OCI-LY3 (cell line): ENCODE measurements around the gene PELI2.

Experiments used
- H2AFZ ChIP-seq: fragments of 200-600, 300-600 bp; shearing (Covaris generic); 2 replicates; pipeline ENCODE4 v1.6.0; 2014; ENCODE audit warnings: antibody characterized with exemption, low read depth, low read length
- H3K27ac ChIP-seq: fragments of 200-600, 300-600 bp; sonication (generic); 2 replicates; pipeline ENCODE4 v1.5.1; 2014; ENCODE audit warnings: mild to moderate bottlenecking, low read length, moderate library complexity, mixed read lengths
- H3K27me3 ChIP-seq: fragments of 200-600, 300-600 bp; sonication (generic); 2 replicates; pipeline ENCODE4 v1.6.1; 2014; ENCODE audit warnings: low read depth, low read length, mixed read lengths
- H3K36me3 ChIP-seq: fragments of 200-600, 300-600 bp; sonication (generic); replicated peaks from 2 replicates; pipeline ENCODE3; 2014; ENCODE audit warnings: low read depth, low read length, mixed read lengths
- H3K4me1 ChIP-seq: fragments of 300-600, 200-600 bp; sonication (generic); 2 replicates; pipeline ENCODE4 v1.6.1; 2014; ENCODE audit warnings: low read length, mixed read lengths
- H3K4me2 ChIP-seq: fragments of 200-600, 300-600 bp; sonication (generic); 2 replicates; pipeline ENCODE4 v1.6.1; 2014; ENCODE audit warnings: low read length, mixed read lengths
- H3K4me3 ChIP-seq: fragments of 300-600, 200-600 bp; sonication (generic); 2 replicates; pipeline ENCODE4 v1.5.1; 2014; ENCODE audit warnings: antibody characterized with exemption, mild to moderate bottlenecking, low read length, moderate library complexity
- H3K79me2 ChIP-seq: fragments of 300-600, 200-600 bp; shearing (Covaris generic); 2 replicates; pipeline ENCODE4 v1.6.1; 2014; ENCODE audit warnings: mild to moderate bottlenecking, low read length, mixed read lengths
- H3K9ac ChIP-seq: fragments of 300-600, 200-600 bp; shearing (Covaris generic); 2 replicates; pipeline ENCODE4 v1.6.0; 2014; ENCODE audit warnings: mild to moderate bottlenecking, low read length, moderate library complexity
- H3K9me3 ChIP-seq: fragments of 200-600, 300-600 bp; shearing (Covaris generic); 2 replicates; pipeline ENCODE4 v1.6.1; 2014; ENCODE audit warnings: low read length, mixed read lengths; ENCODE audit not compliant: insufficient read depth
- H4K20me1 ChIP-seq: fragments of 200-600, 300-600 bp; sonication (generic); 2 replicates; pipeline ENCODE4 v1.6.1; 2016; ENCODE audit warnings: low read length, mixed read lengths; ENCODE audit not compliant: insufficient read depth
- CTCF ChIP-seq: fragments of 200-600, 300-600 bp; sonication (generic); IDR thresholded peaks from 2 replicates; pipeline ENCODE4 v1.5.1; 2014; ENCODE audit warnings: antibody characterized with exemption, low read length, low read depth
- EZH2phosphoT487 ChIP-seq: fragments of 200-600 bp; shearing (Covaris generic); IDR thresholded peaks from 2 replicates; pipeline ENCODE4 v1.6.1; 2018; ENCODE audit warnings: antibody characterized with exemption, mixed run types, low read depth

The PELI2 gene

DNA sequence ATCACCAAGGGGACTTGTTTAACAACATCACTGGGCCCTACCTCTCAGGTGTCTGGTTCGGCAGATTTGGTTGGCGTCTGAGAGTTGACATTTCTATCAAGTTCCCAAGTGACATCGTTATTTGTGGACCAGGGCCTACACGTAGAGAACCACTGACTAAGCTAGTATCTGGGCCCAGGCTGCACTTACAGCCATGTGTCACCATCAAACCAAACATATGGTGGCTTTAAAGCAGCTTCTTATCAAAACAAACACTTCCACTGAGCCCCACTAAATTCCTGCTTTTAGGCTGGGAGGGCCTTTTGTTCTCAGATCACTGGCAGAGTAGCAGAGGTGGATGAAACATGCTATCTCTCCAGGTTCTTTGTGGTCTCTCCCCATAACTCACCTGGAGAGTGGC, 220.5 kb downstream of the PELI2 start:
- Histone ChIP-seq H3K27me3 (no peaks in the 10 kb centered on the region), H3K79me2 (no peaks in the 10 kb centered on the region), H3K27ac (no peak overlapping the region), H4K20me1 (no peaks in the 10 kb centered on the region), H3K9ac (no peak overlapping the region), H3K4me2 (no peak overlapping the region), H3K9me3 (no peaks in the 10 kb centered on the region), H2AFZ (no peak overlapping the region), H3K36me3 (no peaks in the 10 kb centered on the region), H3K4me1 (peaks cover 8% of the 10 kb centered on the region), H3K4me3 (no peak overlapping the region)
- no peak for TF ChIP-seq EZH2phosphoT487
- TF ChIP-seq CTCF = no peak

GRCh38 chr14:56339855-56340701, 221.9 kb downstream of the PELI2 start:
- Histone ChIP-seq H3K27ac (no peak overlapping the region), H2AFZ (peak overlapping the region; percentile 54; the same call in 1 of the 2 replicates)
- TF ChIP-seq CTCF = peak; percentile 75
- no peak for TF ChIP-seq EZH2phosphoT487

DNA sequence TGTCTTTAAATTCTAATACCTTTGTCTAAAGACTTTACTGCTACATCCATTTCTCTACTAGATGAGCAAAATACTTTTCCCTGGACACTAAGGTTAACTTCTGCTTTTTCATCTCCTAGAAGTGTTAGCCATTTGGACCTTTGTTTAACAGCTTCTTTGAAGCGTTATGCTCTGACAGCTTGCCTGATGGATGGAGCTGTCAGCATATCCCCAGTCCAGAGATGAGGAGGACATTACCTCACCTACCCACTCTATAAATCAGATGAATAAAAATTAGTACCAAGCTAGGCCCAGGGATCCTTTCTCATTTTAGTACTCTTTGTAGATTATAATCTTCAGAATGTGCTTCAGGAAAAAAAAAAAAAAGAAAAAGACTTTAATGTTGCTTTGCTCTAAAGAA, 222.7 kb downstream of the PELI2 start:
- H3K27me3 ChIP-seq = no peaks in the 10 kb centered on the region
- no peak overlapping the region for H3K9ac ChIP-seq
- no peak overlapping the region for H3K27ac ChIP-seq

More at GRCh38 chr14:56339855-56340701, 221.9 kb downstream of the PELI2 start:
- Histone ChIP-seq H3K27me3 (no peaks in the 10 kb centered on the region), H4K20me1 (no peaks in the 10 kb centered on the region), H3K4me1 (peaks cover 8% of the 10 kb centered on the region), H3K9me3 (no peaks in the 10 kb centered on the region), H3K79me2 (no peaks in the 10 kb centered on the region), H3K9ac (no peak overlapping the region), H3K36me3 (no peaks in the 10 kb centered on the region), H3K4me3 (peak overlapping the region; percentile 49; the same call in 1 of the 2 replicates), H3K4me2 (peak overlapping the region; percentile 58)

More for the DNA sequence above, 222.7 kb downstream of the PELI2 start:
- no peaks in the 10 kb centered on the region for H4K20me1 ChIP-seq
- H3K4me2 ChIP-seq = no peak overlapping the region
- H2AFZ ChIP-seq = no peak overlapping the region
- no peaks in the 10 kb centered on the region for H3K36me3 ChIP-seq
- TF ChIP-seq CTCF (no peak), EZH2phosphoT487 (no peak)
- H3K4me3 ChIP-seq = no peak overlapping the region
- H3K4me1 ChIP-seq = peaks cover 8% of the 10 kb centered on the region
- H3K79me2 ChIP-seq = no peaks in the 10 kb centered on the region
- H3K9me3 ChIP-seq = no peaks in the 10 kb centered on the region
